ENCODE measurements around the gene TMEM9.
"Not testable (repeated sequence)": the region's sequence is repeated elsewhere in the genome, so short reads cannot be mapped to it uniquely, and the experiment has no call there.

Gene TMEM9

DNA sequence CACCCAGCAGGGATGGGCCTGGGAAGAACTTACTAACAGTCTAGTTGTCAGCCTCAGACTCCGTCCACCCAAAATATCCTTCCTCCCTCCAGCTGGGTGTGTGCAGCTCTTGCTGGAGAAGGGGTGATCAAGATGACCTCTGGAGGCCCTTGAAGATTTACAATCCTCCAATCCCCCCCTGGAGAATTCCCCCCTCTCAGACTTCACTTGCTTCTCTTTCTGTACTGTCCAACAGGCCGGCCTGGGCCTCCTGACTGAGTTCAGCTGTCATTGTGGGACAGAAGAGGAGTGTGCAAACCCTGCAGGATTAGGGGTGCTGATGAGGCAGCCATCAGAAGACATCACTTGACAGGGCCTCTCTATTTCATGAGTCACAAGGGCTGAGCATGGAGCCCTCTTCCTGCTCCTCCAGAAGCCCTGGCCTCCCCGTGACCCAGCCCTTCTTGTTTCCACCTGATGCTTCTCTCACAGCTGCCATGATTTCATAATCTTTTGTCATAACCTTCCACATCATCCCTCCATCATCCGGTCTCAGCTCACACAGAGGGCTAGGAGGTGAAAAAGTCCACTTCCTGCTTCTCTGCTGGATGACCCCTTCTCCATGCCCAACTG lies 18.8 kb upstream of the TMEM9 start:
- peak; percentile 66 for DNase-seq

DNA sequence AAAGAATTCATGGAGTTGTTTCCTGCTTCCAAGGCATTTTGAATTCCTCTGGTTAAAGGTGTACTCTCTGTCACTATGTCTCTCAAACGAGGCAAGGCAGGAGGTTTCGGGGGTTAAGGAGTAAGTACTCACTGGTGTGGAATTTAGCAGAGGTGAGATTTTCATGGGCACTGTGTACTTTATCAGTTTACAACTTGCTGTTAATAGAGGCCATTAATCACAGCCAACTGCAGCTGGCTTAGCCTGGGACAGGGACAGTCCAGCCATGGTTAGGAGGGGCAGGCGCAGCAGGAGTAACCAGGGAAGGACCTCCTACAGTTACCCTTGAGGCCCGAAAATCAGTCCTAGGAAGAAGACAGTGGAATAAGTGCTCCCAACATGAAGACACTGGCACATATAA lies 18.1 kb upstream of the TMEM9 start:
- DNase-seq: no peak

DNA sequence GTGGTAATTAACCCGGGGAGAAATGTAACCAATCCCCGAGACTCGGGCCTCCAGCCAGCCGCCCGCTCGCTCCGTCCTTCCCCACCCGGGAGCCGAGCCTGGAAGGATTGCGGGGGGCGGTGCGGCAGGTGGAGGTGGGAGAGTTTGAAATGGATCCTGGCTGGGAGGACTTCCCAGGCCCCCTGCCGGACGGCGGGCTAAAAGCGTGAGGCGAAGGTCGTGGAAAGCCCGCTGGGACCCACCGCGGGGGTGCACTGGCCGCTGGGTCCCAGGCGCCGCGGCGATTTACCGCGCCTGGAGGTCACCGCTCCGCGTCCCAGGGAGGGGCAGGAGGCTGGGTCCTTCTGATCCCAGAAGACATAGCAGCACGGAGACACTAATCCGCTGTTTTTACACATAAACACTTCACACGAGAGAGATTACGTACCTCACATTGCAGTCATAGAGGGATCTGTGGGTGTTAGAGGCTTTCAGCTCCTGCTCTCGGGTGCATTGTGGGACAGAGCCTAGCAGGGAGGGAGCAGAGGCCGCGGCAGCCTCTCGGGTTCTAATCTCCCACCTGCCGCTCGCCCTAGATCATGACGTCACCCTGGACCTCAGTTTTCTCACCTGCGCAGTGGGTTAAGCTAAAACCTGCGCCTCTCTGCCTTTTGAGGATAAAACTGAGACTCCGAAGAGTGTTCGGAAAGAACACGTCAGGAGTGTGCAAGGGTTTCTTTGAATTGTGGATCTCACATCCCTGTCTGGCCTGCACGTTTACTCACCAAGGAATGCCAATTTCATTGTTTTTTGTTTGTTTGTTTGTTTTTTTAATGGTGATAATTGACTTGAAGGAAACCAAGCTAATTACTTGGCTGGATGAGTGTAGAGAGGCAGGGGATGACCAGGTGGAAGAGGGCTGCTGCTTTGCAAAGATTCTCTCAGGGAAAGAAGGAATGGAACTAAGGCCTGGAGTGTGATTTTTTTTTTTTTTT lies 17.1 kb upstream of the TMEM9 start:
- peak; percentile 98 for DNase-seq

- DNase-seq: peak; percentile 100
These were observed 16.3 kb upstream of the TMEM9 start for GRCh38 chr1:201170533-201171062.

DNA sequence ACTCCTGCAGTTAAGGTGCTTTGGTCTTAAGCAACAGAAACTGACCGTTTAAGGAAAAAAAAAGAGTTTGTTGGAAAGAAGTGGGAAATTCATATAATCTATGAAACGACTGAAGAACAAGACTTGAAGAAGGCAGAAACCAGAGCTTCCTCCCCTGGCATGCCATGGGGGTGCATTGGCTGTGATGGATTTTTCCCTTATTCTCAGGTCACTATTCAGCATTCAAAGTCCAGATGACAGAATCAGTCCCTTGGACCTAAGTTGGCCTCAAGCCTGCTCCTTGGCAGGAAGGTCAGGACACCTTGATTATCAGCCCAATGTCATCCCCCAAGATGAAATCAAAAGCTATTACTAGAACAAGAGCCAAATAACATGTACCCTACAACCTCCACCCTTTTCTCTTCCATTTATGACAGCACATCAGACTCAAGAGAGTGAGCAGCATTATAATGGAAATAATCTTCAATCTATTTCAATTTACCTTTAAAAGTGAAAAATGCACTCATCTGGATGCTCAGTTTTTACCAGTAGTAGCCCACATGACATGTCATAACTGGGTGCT lies 15.8 kb upstream of the TMEM9 start:
- peak; percentile 56 for DNase-seq

DNA sequence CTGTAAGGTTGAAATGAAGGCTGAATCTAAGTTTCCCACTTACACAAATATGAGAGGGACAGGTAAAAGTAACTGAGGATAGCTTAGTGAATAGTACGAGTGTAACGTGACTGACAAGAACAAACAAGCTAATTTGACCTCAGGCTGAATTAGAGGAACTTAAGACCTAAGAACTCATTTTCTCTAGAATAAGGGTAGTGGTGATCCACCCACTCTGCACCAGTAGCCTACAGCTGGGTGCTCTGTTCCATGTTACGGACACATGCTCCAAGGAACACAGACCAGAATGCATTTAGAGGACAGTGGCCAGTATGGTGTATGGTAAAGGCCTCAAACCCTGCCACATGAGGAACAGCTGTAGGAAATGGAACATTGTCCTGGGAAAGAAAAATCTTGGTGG lies 14.9 kb upstream of the TMEM9 start:
- DNase-seq: no peak

DNA sequence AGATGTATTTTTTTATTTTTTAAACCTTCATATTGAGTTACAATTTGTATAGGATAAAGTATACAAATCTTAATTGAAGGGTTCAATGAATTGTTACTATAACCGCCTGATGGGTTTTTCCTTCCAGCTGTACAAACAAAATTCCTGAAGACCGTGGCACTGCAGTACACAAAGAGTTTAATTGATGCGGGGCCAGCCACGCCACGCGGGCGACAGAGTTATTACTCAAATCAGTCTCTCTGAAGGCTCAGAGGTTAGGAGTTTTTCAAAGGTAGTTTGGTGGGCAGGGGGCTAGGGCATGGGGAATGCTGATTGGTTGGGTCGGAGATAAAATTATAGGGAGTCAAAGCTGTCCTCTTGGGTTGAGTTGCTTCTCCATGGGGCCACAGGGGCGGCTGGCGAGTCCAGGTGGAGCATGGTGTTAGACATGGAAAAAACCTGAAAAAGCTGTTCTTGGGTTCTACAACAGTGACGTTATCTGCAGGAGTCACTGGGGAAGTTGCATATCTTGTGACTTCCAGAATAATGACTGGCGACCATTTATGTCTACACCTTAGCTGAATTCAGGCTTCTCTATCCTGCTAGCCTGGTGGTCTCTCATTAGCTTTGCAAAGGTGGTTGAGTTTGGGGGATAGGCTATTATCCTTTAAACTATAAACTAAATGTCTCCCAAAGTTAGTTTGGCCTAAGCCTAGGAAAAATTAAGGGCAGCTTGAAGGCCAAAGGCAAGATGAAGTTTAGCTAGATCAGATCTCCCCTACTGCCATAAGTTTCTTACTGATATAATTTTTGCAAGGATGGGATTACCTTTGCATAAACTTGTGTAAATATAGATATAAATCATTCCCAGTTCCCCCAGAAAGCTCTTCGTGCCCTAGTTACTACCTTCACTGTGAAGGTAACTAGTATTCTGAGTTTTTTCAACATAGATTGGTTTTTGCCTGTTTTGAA lies 13.0 kb upstream of the TMEM9 start:
- DNase-seq: peak; percentile 94

DNA sequence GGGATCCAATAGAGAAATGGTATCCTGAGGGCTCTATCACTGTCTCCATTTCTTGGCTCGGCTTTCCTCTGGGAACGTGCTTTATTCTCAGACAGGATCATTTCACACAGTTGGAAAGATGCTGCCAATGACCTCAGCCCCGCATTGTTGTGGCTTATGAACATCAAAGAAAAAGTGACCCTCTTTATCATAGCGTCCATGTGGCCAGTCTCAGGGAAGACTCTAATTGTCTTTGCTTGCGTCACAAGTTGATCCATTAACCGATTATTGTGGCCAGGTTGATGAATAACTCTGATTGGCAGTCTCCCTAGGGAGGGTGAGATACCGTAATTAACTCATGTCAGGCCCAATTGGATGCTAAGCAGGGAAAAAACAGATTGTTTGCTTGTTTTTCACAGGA lies 10.4 kb upstream of the TMEM9 start:
- DNase-seq: no peak

DNA sequence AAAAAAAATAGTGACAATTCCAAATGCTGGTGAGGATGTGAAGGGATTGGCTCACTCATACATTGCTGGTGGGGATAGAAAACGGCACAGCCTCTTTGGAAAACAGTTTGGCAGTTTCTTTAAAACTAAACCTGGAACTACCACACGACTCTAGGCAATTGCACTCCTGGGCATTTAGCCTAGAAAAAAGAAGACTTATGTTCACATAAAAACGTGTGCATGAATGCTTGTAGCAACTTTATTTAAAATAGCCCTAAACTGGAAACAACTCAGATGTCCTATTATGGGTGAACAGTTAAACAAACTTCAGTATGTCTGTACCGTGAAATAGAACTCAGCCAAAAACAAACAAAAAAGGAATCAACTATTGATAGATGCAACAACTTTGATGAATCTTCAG lies 9.4 kb upstream of the TMEM9 start:
- DNase-seq: no peak

- DNase-seq: not testable (repeated sequence)
These were observed 8.8 kb upstream of the TMEM9 start for GRCh38 chr1:201163036-201163435.

GRCh38 chr1:201157949-201158348 lies 3.7 kb upstream of the TMEM9 start:
- DNase-seq: no peak

- peak; percentile 27 for DNase-seq
These were observed 2.5 kb upstream of the TMEM9 start for GRCh38 chr1:201156819-201157218.

DNA sequence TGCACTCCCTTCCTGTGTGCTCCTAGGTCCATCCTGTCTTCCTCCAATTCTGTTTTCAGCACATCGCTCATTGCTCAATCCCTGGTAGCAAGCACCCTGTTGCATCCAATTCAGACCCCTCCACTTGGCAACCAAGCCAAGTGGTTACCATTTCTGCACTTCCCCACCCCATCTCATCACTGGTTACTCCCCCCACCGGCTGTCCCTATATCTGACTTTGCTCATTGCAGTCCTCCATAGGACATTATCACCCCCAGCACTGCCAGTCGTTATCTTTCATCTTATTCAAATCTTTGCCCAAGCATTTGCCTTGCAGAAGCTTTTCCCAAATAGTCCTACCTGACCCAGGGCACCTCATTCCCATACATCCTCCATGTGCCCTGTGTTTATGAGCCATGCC lies 2.1 kb upstream of the TMEM9 start:
- no peak for DNase-seq

DNA sequence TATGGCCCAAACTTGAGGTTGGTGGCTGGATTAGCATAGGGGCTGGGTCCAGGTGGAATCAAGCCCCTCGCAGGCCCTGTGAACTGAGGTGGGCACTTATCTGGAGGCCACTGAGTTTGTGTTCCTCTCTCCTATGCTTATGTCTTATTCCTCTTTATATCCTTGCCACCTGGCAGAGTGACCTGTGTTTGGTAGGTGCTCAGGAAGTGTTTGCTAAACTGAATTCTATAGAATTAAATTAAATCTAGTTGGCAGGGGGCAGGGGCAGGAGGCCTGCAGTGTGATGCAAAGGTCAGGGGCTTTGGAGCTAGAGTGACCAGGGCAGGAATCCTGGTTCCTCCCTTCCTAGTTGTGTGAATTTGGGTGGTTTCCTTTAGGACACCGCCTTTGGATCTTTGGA lies 1.1 kb upstream of the TMEM9 start:
- no peak for DNase-seq

DNA sequence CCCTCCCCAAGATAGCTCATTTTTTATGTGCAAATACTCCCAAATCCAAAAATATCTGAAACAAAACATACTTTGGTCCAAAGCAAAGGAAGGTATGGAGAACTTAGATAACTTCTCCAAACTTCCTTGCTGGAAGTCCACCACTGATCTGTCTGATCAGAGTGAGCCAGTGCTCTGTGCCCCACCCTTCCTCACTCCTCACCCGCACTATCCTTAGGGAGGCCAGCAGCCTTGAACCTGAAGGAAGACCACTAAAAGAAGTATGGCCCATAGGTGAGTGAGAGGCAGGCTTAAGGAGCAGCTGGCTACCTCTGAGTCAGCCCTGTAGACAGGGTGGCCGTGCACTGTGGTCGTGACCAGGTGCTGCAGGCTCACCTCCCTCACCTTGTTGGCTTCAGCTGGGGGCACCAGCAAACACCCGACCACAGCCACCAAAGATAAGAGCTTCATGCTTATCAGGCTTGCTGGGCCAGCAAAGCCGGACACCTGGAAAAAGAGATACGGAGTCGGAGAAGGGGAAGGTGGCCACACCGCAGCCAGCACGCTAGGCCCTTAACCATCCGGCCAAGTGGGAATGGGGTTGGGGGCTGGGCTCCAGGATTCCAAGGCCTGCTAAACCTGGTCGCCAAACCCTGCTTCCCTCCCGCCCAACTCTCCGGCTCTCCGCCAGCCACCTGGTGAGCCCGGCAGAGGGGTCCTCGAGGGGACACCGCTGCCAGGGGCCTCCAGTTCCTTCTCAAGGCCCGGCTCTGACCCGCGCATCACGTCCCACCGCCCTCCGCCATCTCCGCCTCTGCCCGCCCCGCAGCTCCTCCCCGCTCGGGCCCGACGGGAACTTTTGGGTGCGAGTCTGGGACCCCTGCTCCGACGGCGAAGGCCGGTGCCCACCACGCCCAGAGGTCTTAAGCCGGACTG lies 543 bp downstream of the TMEM9 start:
- peak; percentile 89 for DNase-seq

DNA sequence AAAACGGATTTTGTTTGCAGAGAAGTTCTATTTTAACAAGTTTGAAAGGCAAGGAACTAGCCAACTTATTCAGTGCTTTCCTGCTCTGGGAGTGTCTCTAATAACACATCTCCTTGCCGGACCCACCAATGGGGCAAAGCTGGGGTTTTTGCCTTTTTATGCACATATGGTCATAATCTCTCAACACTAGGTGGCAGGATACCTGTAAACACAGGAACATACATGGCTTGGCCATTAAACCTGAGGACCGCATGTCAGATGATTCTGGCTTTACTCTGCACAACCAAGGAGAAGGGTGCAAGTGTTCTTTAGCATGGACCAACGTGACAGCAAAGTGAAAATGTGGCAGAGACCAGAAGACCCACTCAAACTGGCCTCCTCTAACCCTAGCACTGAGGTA lies 4.9 kb downstream of the TMEM9 start:
- peak; percentile 92 for DNase-seq

DNA sequence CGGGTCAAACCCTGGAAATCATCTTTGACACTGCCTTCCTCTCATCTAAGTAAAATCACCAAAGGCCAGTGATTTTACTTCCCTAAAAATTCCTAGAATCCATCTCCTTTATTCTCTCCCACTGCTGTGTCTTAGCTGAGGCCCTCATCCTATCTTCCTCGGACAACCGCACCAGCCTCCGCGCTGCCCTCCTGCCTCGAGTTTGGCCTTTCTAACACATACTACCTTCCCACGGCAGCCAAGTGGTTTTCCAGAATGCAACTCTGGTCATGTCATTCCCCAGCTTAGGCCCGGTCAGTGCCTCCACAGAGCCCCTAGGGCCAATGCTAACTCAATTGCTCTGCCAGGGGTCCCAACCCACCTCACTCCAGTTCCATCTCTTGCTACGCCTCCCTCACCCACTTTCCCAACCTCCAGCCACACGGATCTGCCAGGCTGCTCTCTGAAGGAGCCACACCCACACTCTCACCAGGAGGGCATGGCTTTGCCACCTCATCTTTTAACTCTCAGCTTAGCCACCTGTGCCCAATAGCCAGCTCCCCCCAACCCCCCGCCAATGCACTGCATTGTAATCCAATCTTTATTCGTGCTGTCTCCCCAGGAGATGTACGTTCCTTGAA lies 6.8 kb downstream of the TMEM9 start:
- DNase-seq: no peak

DNA sequence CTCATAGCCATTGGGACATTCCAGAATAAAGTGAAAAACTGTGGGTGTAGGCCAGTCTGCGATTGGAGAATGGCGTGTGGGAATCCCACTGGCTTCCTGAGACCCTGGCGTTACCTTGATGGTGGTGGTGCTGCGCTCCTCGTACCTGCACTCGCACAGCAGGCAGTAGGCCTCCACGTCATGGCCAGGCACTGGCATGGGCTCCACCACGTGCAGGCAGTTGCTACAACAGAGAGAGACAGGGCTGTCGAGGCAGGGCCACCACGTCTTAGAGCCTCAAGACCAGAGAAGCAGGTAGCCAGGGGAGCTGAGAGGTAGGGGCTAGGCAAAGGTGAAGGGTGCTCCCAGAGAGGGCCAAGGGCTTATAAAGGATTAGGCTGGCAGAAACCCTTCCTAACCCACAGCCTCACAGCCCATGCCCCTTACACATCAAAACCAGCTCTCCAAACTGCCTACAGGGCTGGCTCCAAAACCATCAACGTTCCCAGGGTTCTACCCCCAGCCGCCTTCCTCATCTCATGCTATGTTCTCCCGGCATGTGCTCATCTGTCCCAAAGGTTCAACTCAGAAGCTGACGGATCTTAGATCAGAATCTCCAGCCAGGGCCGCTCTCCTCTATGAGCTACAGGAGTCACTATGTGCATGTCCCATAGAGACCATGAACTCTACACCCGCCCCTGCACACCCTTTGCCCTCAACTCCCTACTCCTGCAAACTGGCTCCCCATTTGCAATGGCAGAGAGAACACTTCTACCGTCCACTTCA lies 7.5 kb downstream of the TMEM9 start:
- DNase-seq: no peak

- DNase-seq: no peak
These were observed 8.5 kb downstream of the TMEM9 start for GRCh38 chr1:201145816-201146215.

- DNase-seq: no peak
These were observed 9.1 kb downstream of the TMEM9 start for GRCh38 chr1:201145132-201145531.
